K562 (cell line): Measurements from ENCODE around the gene MGAT1. TPM values are rescaled to one million over a fixed set of nuclear protein-coding genes. Genes with fewer than 3 reads are reported as not detected.

Source experiments
- ATAC-seq: fragments of 200-7000 bp; cut with Tn5 transposase; 3 replicates; pipeline ENCODE4 v1.9.1; 2020; ENCODE audit warnings: moderate library complexity
- BruUV-seq: library from RNA; stranded (reverse); fragments of 400-500 nt; replicated peaks from 2 replicates; lab custom pipeline; 2021; lab: Mats Ljungman, UMichigan
- CTCF ChIA-PET: fragments of 300-600 bp; formaldehyde crosslinking; extraction: SDS; loops from one replicate; lab custom pipeline; 2021; ENCODE audit warnings: low intra/inter-chr PET ratio; lab: Yijun Ruan, JAX
- POLR2A ChIA-PET: fragments of 300-600, 350-650 bp; sonication (Branson Sonifier 250); formaldehyde crosslinking; extraction: SDS; loops from one replicate; lab custom pipeline; 2021; ENCODE audit warnings: antibody characterized with exemption, inconsistent platforms; lab: Yijun Ruan, JAX
- DNase-seq, 4 experiments: peaks; one replicate each; pipeline versions ENCODE4 v3.0.0 to v3.0.0-alpha.2; 2011 to 2018; ENCODE audit warnings: low spot score in 3 of 4, mixed read lengths in 3 of 4; ENCODE audit errors: extremely low read depth in 1 of 4
- FAIRE-seq: peaks from 2 replicates; lab custom pipeline; 2011; peaks lifted over from hg19 to GRCh38; lab: Jason Lieb, UNC
- H2AFZ ChIP-seq: 2 replicates; pipeline ENCODE4 v1.6.0; 2011; ENCODE audit warnings: low read depth, low read length, control low read depth, inconsistent platforms
- H3K27ac ChIP-seq: fragments of 200-600 bp; 3 replicates; pipeline ENCODE4 v1.8.0; 2011; ENCODE audit warnings: low read depth, mild to moderate bottlenecking, control low read depth, inconsistent platforms, low read length, moderate library complexity, mixed read lengths; ENCODE audit errors: extremely low read depth
- H3K27me3 ChIP-seq, 2 experiments: fragments of 300-600 bp in 1 of 2; 2 replicates in 1 of 2; 3 replicates in 1 of 2; pipeline versions ENCODE4 v1.6.0 to v1.8.0; 2011; ENCODE audit warnings: inconsistent platforms in 2 of 2, low read length in 2 of 2, mild to moderate bottlenecking in 1 of 2, mixed read lengths in 1 of 2, moderate library complexity in 1 of 2; ENCODE audit not compliant: control insufficient read depth in 2 of 2, insufficient read depth in 2 of 2
- H3K36me3 ChIP-seq: fragments of 300-600 bp; 3 replicates; pipeline ENCODE4 v1.8.0; 2011; ENCODE audit warnings: mild to moderate bottlenecking, low read length, inconsistent platforms; ENCODE audit not compliant: control insufficient read depth, insufficient read depth
- H3K4me1 ChIP-seq, 2 experiments: fragments of 200-600 bp in 1 of 2; replicated peaks in 1 of 2; 2 replicates in 1 of 2; 3 replicates in 1 of 2; pipeline versions ENCODE4 v1.5.1 to v1.8.0; 2011; ENCODE audit warnings: inconsistent platforms in 2 of 2, low read length in 2 of 2, mild to moderate bottlenecking in 1 of 2, mixed read lengths in 1 of 2, moderate library complexity in 1 of 2; ENCODE audit not compliant: control insufficient read depth in 2 of 2, insufficient read depth in 2 of 2
- H3K4me2 ChIP-seq: 2 replicates; pipeline ENCODE4 v1.6.1; 2011; ENCODE audit warnings: low read length, control low read depth, inconsistent platforms, mixed read lengths; ENCODE audit not compliant: insufficient read depth
- H3K4me3 ChIP-seq: fragments of 200-600 bp; sonication (generic), shearing (Covaris generic); 2 replicates; pipeline ENCODE4 v1.5.1; 2016; ENCODE audit warnings: control low read depth, inconsistent platforms
- H3K79me2 ChIP-seq: fragments of 200-600 bp; 3 replicates; pipeline ENCODE4 v1.8.0; 2011; ENCODE audit warnings: low read length, inconsistent platforms; ENCODE audit not compliant: control insufficient read depth, insufficient read depth
- H3K9ac ChIP-seq, 2 experiments: 2 replicates each; pipeline versions ENCODE4 v1.6.0 to v1.6.1; 2011; ENCODE audit warnings: low read depth in 2 of 2, low read length in 2 of 2, control low read depth in 1 of 2, inconsistent platforms in 1 of 2, mild to moderate bottlenecking in 1 of 2, mixed read lengths in 1 of 2; ENCODE audit not compliant: insufficient read depth in 1 of 2
- H3K9me1 ChIP-seq: one replicate; pipeline ENCODE4 v1.6.0; 2011; ENCODE audit warnings: inconsistent platforms, mild to moderate bottlenecking, low read length, moderate library complexity; ENCODE audit not compliant: control insufficient read depth, insufficient read depth
- H3K9me3 ChIP-seq: replicated peaks from 2 replicates; pipeline ENCODE4 v1.5.1; 2011; ENCODE audit warnings: low read depth, low read length, inconsistent platforms; ENCODE audit not compliant: control insufficient read depth, insufficient read depth
- H4K20me1 ChIP-seq: replicated peaks from 2 replicates; pipeline ENCODE4 v1.6.1; 2011; ENCODE audit warnings: low read length, inconsistent platforms, mixed read lengths; ENCODE audit not compliant: control insufficient read depth, insufficient read depth
- ATF2 ChIP-seq: sonication (generic); formaldehyde crosslinking; IDR thresholded peaks from 2 replicates; pipeline ENCODE4 v1.8.1; 2022; ENCODE audit warnings: missing genetic modification reagents
- CREM ChIP-seq: IDR thresholded peaks from 2 replicates; pipeline ENCODE4 v1.6.1; 2014; ENCODE audit warnings: antibody characterized with exemption, low read depth
- ETS1 ChIP-seq: conservative IDR thresholded peaks from 2 replicates; pipeline ENCODE4 v1.6.1; 2011; ENCODE audit warnings: low read depth, mild to moderate bottlenecking, low read length; ENCODE audit not compliant: control insufficient read depth
- NFIX ChIP-seq: fragments of 250-450 bp; sonication (Bioruptor Pico); IDR thresholded peaks from 2 replicates; pipeline ENCODE4 v1.4.0; 2020; ENCODE audit warnings: low read depth, mild to moderate bottlenecking, moderate library complexity
- NR2F6 ChIP-seq: fragments of 450-650 bp; formaldehyde crosslinking; IDR thresholded peaks from 2 replicates; pipeline ENCODE4 v1.4.0; 2020; ENCODE audit warnings: mild to moderate bottlenecking
- PHF20 ChIP-seq: fragments of 450-650 bp; IDR thresholded peaks from 2 replicates; pipeline ENCODE4 v1.6.1; 2018; ENCODE audit not compliant: partially characterized antibody
- PTRF ChIP-seq: fragments of 450-650 bp; IDR thresholded peaks from 2 replicates; pipeline ENCODE4 v1.6.1; 2016; ENCODE audit warnings: mild to moderate bottlenecking, missing genetic modification characterization, missing compliant biosample characterization
- RERE ChIP-seq: sonication (generic); formaldehyde crosslinking; IDR thresholded peaks from 2 replicates; pipeline ENCODE4 v1.8.0; 2023; ENCODE audit warnings: missing genetic modification reagents, mild to moderate bottlenecking, borderline replicate concordance
- SMAD2 ChIP-seq: fragments of 150-350 bp; IDR thresholded peaks from 2 replicates; pipeline ENCODE4 v1.6.1; 2014; ENCODE audit warnings: low read depth, mild to moderate bottlenecking, low read length
- SMAD4 ChIP-seq: fragments of 250-450 bp; sonication (Bioruptor Pico); conservative IDR thresholded peaks from 2 replicates; pipeline ENCODE4 v1.8.0; 2021; ENCODE audit warnings: inconsistent platforms, mild to moderate bottlenecking, moderate library complexity
- SP1 ChIP-seq: sonication (generic); formaldehyde crosslinking; IDR thresholded peaks from 2 replicates; pipeline ENCODE4 v1.8.1; 2022; ENCODE audit warnings: mild to moderate bottlenecking, missing genetic modification reagents
- WHSC1 ChIP-seq: IDR thresholded peaks from one replicate; pipeline ENCODE4 v1.6.1; 2012; ENCODE audit warnings: low read length, control low read depth, inconsistent platforms
- ZNF217 ChIP-seq: sonication (generic); formaldehyde crosslinking; IDR thresholded peaks from 2 replicates; pipeline ENCODE4 v1.8.0; 2022; ENCODE audit warnings: mild to moderate bottlenecking, missing genetic modification reagents
- ZNF24 ChIP-seq: fragments of 450-650 bp; IDR thresholded peaks from 2 replicates; pipeline ENCODE4 v1.6.1; 2016
- ZNF253 ChIP-seq: fragments of 250-450 bp; sonication (Bioruptor Pico); conservative IDR thresholded peaks from 2 replicates; pipeline ENCODE4 v1.6.1; 2021; ENCODE audit warnings: mild to moderate bottlenecking
- WGBS: fragments of 100-300 bp; shearing (Covaris generic); methylation state at CpG from one replicate; pipeline ENCODE4 v1.1.6; 2016; ENCODE audit warnings: low coverage, mixed read lengths; ENCODE audit not compliant: insufficient coverage; ENCODE audit errors: missing lambda C conversion rate; 5-methylcytosine and 5-hydroxymethylcytosine counted together
- in situ Hi-C: fragments of 300-500 bp; cut with MboI; formaldehyde crosslinking; loops from 4 replicates; pipeline ENCODE4 v1.15.0; 2018; ENCODE audit warnings: inconsistent platforms, mixed read lengths
- intact Hi-C: fragments of 100-400 bp; cut with micrococcal nuclease; formaldehyde crosslinking; loops from 2 replicates; pipeline ENCODE4 v1.14.2; 2022
- polyA plus RNA-seq, 8 experiments: library from polyadenylated mRNA; depleted of rRNA in 4 of 8; stranded (reverse) in 5 of 8; unstranded in 3 of 8; fragments of >200 nt; fragmentation: Nextera tagmentation in 2 of 8; fragmentation: Illumina TruSeq in 1 of 8; extraction: Ambion mirVana in 2 of 8; extraction: Trizol in 1 of 8; gene quantifications; 2 replicates each; pipeline versions ENCODE4 v1.2.1 to v1.2.3, GENCODE V29; 2011 to 2014; ENCODE audit warnings: inconsistent platforms in 1 of 8, missing spikeins in 1 of 8
- total RNA-seq, 7 experiments: library from RNA; depleted of rRNA in 6 of 7; stranded (reverse); fragments of >200 nt in 6 of 7; fragmentation: Illumina TruSeq in 2 of 7; extraction: Trizol in 2 of 7; gene quantifications; 2 replicates each; pipeline versions ENCODE4 v1.2.1 to v1.2.3, GENCODE V29; 2011 to 2021; ENCODE audit warnings: low replicate concordance in 1 of 7

The MGAT1 gene
- total and polyA plus RNA-seq, 9 of the 15 experiments (the other 6 are each of a cell fraction or from before 2014, with no cell fraction given) = 3.9 to 82.7 (median 44.5) TPM

- Histone ChIP-seq H3K9me3 (no peaks in the 10 kb centered on the region; the same call in 1 of the 2 replicates), H2AFZ (peak overlapping the region; percentile 11; the same call in 1 of the 2 replicates), H3K4me1 (peaks cover 38 to 43% of the 10 kb centered on the region in 2 experiments; a peak in 4 of 5 replicates), H3K79me2 (no peaks in the 10 kb centered on the region), H3K27ac (peak overlapping the region; percentile 57; the same call in 1 of the 3 replicates), H3K9me1 (no peaks in the 10 kb centered on the region), H4K20me1 (no peaks in the 10 kb centered on the region), H3K4me2 (peak overlapping the region; percentile 44; the same call in 1 of the 2 replicates), H3K36me3 (no peaks in the 10 kb centered on the region), H3K27me3 (no peaks in the 10 kb centered on the region), H3K4me3 (no peak overlapping the region), H3K9ac (0 out of 4 replicates have a peak overlapping the region, but pooled peaks of 1 of the 2 experiments have one; percentile 11)
- DNase-seq (no peak), FAIRE-seq (no peak), ATAC-seq (no peak)
- POLR2A ChIA-PET = interaction anchor here (0.6 to 2.2 kb wide), 4 partner anchors 11 to 95 kb away, joined by 3 to 9 read pairs (median 5); no protein-coding TSS in a partner anchor
- BruUV-seq = no TSS peak
- 87% methylated on average over 12 of the region's 12 CpGs for WGBS
- intact Hi-C loops (loop anchor here (2.0 to 5.0 kb wide), 3 partner anchors 85 to 375 kb away; no protein-coding TSS in a partner anchor), in situ Hi-C loops (no loop called here)
- CTCF ChIA-PET = no interaction called here
- TF ChIP-seq NFIX = no peak
- no peak for TF ChIP-seq SP1 (CRISPR knock-in tag)
- TF ChIP-seq WHSC1 = no peak
- no peak for TF ChIP-seq PTRF (tag)
- TF ChIP-seq ZNF253 (CRISPR knock-in tag) = no peak
- TF ChIP-seq SMAD4 (CRISPR knock-in tag) = no peak
- no peak for TF ChIP-seq PHF20
- TF ChIP-seq ZNF217 (CRISPR knock-in tag) = no peak
- no peak for TF ChIP-seq RERE (CRISPR knock-in tag)
- TF ChIP-seq ETS1 = no peak
- TF ChIP-seq ZNF24 = no peak
- TF ChIP-seq ATF2 = no peak
- TF ChIP-seq SMAD2 = no peak
- TF ChIP-seq NR2F6 (CRISPR knock-in tag) = no peak
- TF ChIP-seq CREM = no peak
Observed at GRCh38 chr5:180783340-180784052, 19.1 kb downstream of the MGAT1 start.
